Fibroblast of mammary gland (primary cell): ENCODE measurements around the gene PPP1R37.

ENCODE experiments used
- DNase-seq: peaks from one replicate; pipeline ENCODE4 v3.0.0-alpha.2; 2010; ENCODE audit warnings: low read depth
- H3K4me3 ChIP-seq: 2 replicates; pipeline ENCODE4 v1.5.1; 2011; ENCODE audit warnings: low read depth, mild to moderate bottlenecking, low read length, moderate library complexity; ENCODE audit not compliant: control insufficient read depth
- TF ChIP-seq, protein P1 (sequence below): conservative IDR thresholded peaks from 2 replicates; pipeline ENCODE4 v1.5.1; 2011; ENCODE audit warnings: low read depth, low read length, inconsistent platforms; ENCODE audit not compliant: control insufficient read depth, insufficient read depth

PPP1R37 gene

DNA sequence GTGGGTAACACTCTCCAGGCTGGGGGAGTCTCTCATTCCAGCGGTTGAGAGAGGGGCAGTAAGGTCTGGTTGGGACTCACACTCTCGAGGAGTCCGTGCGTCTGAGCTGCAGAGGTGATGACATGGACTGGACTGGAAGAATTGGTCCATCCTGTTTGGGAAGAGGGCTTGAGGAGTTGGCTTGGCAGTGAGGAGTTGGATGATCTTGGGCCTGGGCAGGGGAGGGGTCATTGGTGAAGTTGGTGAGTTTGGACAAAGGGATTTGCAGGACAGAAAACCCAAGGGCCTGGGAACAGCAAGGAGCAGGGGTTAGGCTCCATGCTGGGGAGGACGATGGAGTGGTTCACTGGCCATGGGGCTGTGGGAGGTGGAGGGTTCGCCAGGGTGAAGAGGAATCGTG lies 3.7 kb downstream of the PPP1R37 start:
- no peak for DNase-seq

DNA sequence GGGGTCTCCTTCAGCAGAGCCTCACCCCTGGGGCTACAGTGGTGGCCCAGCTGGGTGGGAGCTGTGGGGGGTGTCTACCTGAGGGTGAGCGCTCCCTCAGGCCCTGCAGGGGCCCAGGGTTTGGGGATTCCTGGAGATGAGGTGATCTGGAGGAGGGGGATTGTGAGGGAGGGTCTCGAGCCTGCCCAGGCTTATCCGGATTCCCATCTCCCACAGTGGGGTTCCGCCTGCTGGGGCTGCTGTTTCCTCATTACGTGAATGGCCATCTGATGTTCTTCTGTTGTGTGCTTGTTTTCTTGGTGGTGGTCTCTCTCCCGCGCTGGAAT lies 4.4 kb downstream of the PPP1R37 start:
- TF ChIP-seq, protein P1, sequence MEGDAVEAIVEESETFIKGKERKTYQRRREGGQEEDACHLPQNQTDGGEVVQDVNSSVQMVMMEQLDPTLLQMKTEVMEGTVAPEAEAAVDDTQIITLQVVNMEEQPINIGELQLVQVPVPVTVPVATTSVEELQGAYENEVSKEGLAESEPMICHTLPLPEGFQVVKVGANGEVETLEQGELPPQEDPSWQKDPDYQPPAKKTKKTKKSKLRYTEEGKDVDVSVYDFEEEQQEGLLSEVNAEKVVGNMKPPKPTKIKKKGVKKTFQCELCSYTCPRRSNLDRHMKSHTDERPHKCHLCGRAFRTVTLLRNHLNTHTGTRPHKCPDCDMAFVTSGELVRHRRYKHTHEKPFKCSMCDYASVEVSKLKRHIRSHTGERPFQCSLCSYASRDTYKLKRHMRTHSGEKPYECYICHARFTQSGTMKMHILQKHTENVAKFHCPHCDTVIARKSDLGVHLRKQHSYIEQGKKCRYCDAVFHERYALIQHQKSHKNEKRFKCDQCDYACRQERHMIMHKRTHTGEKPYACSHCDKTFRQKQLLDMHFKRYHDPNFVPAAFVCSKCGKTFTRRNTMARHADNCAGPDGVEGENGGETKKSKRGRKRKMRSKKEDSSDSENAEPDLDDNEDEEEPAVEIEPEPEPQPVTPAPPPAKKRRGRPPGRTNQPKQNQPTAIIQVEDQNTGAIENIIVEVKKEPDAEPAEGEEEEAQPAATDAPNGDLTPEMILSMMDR: no peak
- no peak overlapping the region for H3K4me3 ChIP-seq
- DNase-seq: no peak

More for the DNA sequence above, 3.7 kb downstream of the PPP1R37 start:
- no peak overlapping the region for H3K4me3 ChIP-seq
- TF ChIP-seq, protein P1: no peak

GRCh38 chr19:45097776-45098520 lies 5.0 kb downstream of the PPP1R37 start:
- DNase-seq: peak; percentile 98
- TF ChIP-seq, protein P1: no peak
- H3K4me3 ChIP-seq: no peak overlapping the region

DNA sequence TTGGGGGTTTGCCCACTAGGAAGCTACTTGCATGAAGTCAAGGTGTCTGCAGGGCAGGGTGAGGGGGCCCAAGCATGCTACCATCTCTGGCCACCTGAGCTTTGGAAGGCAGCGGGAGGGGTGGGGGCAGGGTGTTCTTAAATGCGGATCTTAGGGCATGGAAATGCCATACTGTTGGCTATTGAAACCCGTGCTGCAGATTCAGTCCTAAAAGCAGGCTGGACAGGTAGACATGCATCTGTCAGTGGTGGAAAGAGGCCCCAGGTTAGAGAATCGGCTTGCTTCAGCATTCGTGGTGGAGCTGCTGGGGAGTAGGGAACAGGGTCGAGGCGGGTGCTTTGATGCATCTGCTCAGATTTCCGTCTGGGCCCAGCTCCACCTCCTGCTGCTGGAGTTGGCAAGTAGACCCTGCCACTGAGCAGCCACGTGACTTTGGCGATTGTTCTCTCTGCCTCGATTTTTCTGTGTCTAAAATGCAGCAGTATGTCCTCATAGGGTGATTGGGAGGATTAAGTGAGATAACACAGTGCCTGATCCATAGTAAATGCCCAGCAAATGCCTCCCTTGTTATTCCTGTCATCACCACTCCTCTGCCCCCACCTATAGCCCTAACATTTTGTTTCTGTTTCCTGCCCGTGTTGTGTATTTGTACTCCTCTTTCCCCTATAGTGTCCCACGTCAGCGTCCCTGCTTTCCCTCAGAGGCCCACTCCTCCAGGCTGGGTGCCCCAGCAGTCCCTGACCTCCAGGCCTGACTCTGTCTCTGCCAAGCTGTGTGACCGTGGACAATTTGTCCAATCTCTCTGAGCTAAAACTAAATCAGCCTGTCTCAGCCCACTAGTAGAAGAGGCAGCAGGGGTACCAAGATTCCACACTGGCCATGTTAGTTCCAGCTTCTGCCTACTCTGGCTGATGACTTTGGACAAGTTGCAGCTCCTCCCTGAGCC lies 5.8 kb downstream of the PPP1R37 start:
- DNase-seq: peak; percentile 48
- H3K4me3 ChIP-seq: peak overlapping the region; percentile 21
- TF ChIP-seq, protein P1: no peak

DNA sequence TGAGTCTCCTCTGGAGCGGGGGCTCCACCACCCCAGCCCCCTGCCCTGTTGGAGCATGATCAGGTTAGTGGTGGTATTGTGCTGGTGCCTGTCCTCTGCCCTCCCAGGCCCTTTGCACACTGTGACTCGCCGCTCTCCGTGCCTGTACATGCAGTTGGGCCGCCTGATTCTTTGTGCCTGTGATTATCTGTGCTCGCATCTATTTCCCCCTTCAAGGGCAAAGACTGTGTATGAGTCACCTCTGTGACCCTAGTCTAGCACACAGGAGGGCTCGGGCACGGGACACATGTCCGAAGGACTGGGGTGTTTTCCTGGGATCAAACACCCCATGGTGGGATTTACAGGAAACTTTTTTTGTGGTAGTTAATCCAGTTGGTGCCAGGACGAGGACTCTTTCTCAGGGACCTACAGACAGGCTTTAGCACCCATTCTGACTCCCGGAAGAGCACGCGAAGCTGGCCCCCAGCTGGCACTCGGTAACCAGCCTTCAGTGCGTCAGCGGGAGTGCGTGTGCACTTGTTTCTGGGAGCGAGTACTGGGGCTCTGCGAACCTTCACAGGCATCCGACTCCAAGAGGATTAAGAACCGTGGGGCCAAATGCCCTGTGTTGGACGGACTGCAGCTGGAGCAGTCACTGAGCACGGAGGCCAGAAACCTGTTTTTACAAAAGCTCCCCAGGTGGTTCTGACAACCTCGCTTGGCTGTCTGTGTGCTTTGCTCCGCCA lies 6.7 kb downstream of the PPP1R37 start:
- TF ChIP-seq, protein P1: no peak
- DNase-seq: no peak
- H3K4me3 ChIP-seq: no peak overlapping the region

GRCh38 chr19:45100201-45100600 lies 7.2 kb downstream of the PPP1R37 start:
- TF ChIP-seq, protein P1: no peak
- DNase-seq: no peak
- H3K4me3 ChIP-seq: no peak overlapping the region
